Naive B cell (primary cell): ENCODE data around the gene NOB1. TPM values are rescaled to one million over a fixed set of nuclear protein-coding genes. Genes with fewer than 3 reads are reported as not detected.
"Not testable (repeated sequence)": the region's sequence is repeated elsewhere in the genome, so short reads cannot be mapped to it uniquely, and the experiment has no call there.

Experiments used
- ATAC-seq, 2 donors: fragments of 150-1000 bp; cut with Tn5 transposase; 2 replicates each; pipeline ENCODE4 v1.10.0; 2021; ENCODE audit warnings: low read depth in 2 of 2, mild to moderate bottlenecking in 2 of 2, moderate library complexity in 2 of 2
- DNase-seq: peaks from one replicate; pipeline ENCODE4 v3.0.0; 2022
- H3K27ac Mint-ChIP-seq, 6 donors: one replicate each; pipeline ENCODE4 v1.8.0; 2020 to 2022; ENCODE audit warnings: mild to moderate bottlenecking in 6 of 6, mixed read lengths in 6 of 6, moderate library complexity in 5 of 6, inconsistent platforms in 2 of 6
- H3K27me3 Mint-ChIP-seq, 3 donors: one replicate each; pipeline ENCODE4 v1.8.0; 2021 to 2022; ENCODE audit warnings: mixed read lengths in 3 of 3, mild to moderate bottlenecking in 1 of 3
- H3K36me3 Mint-ChIP-seq, 2 donors: one replicate each; pipeline ENCODE4 v1.8.0; 2020 to 2022; ENCODE audit warnings: mixed read lengths in 2 of 2, inconsistent platforms in 1 of 2, mild to moderate bottlenecking in 1 of 2
- H3K4me1 Mint-ChIP-seq, 3 donors: one replicate each; pipeline ENCODE4 v1.8.0; 2020 to 2022; ENCODE audit warnings: mixed read lengths in 3 of 3, inconsistent platforms in 1 of 3, mild to moderate bottlenecking in 1 of 3, moderate library complexity in 1 of 3
- H3K4me3 Mint-ChIP-seq, 8 donors: one replicate each; pipeline ENCODE4 v1.8.0; 2020 to 2022; ENCODE audit warnings: mild to moderate bottlenecking in 8 of 8, mixed read lengths in 8 of 8, moderate library complexity in 8 of 8, inconsistent platforms in 2 of 8
- H3K9me3 Mint-ChIP-seq, 7 donors: one replicate each; pipeline ENCODE4 v1.8.0; 2020 to 2022; ENCODE audit warnings: mixed read lengths in 7 of 7, mild to moderate bottlenecking in 5 of 7, inconsistent platforms in 2 of 7, moderate library complexity in 1 of 7
- polyA plus RNA-seq, 6 donors: library from polyadenylated mRNA; unstranded; fragments of 300-500 nt; fragmentation: Illumina TruSeq; gene quantifications; one replicate each; pipeline ENCODE4 v1.2.3, GENCODE V29; 2021; ENCODE audit warnings: low read depth in 6 of 6

NOB1 gene
- polyA plus RNA-seq, 6 donors from 2014 or later = 11.4 to 50.7 (median 45.0) TPM

DNA sequence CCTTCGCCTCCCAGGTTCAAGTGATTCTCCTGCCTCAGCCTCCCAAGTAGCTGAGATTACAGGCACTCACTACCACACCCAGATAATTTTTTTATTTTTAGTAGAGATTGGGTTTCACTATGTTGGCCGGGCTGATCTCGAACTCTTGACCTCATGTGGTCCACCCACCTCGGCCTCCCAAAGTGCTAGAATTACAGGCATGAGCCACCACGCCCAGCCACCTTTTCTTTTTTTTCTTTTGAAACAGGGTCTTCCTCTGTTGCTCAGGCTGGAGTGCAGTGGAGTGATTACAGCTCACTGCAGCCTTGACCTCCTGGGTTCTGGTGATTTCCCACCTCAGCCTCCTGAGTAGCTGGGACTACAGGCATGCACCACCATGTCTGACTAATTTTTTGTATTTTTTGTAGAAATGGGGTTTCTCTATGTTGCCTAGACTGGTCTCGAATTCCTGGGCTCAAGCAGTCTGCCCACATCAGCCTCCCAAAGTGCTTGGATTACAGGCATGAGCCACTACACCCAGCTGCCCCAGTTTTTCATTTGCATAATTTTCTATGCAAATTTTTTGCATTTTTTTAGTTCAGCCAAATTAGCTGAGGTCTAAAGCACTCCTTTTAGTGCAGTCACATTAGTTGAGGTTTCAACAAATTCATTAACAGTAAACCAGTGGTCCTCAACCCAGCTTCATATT lies 18.7 kb upstream of the NOB1 start:
- peak overlapping the region in 6 of 8 donors; percentile 25 to 39 (median 32) for H3K4me3 Mint-ChIP-seq
- peaks cover 11 to 22% of the 10 kb centered on the region in 2 donors for H3K36me3 Mint-ChIP-seq
- ATAC-seq (peak in 1 of 2 donors; percentile 60), DNase-seq (no peak)
- no peaks in the 10 kb centered on the region for H3K27me3 Mint-ChIP-seq
- peaks cover 41 to 57% (median 56%) of the 10 kb centered on the region in 3 donors for H3K4me1 Mint-ChIP-seq
- H3K9me3 Mint-ChIP-seq = peaks cover 10 to 21% (median 14%) of the 10 kb centered on the region in 7 donors
- peak overlapping the region in 4 of 6 donors; percentile 30 to 79 (median 62) for H3K27ac Mint-ChIP-seq

DNA sequence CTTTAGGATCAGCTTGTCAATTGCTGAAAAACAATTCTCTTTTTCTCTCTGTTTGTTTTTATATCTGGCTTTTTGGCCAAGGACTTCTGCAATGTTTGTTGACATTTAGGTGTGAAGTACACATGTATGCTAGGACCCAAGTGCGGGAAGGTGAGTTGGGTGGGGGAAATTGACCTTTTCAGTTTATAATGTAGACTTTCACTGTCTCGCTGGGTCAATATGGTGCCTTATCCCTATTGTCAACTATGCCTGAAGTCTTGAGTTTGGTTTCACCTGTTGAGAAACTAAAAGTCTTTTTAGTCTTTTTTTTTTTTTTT lies 16.9 kb upstream of the NOB1 start:
- peak overlapping the region in 3 of 6 donors; percentile 39 to 51 (median 47) for H3K27ac Mint-ChIP-seq
- no peak overlapping the region for H3K4me3 Mint-ChIP-seq
- ATAC-seq = no peak
- peaks cover 51 to 64% (median 59%) of the 10 kb centered on the region in 3 donors for H3K4me1 Mint-ChIP-seq
- H3K27me3 Mint-ChIP-seq = no peaks in the 10 kb centered on the region
- peaks cover 11 to 24% of the 10 kb centered on the region in 2 donors for H3K36me3 Mint-ChIP-seq
- DNase-seq = no peak
- H3K9me3 Mint-ChIP-seq = peaks cover 10 to 21% (median 14%) of the 10 kb centered on the region in 7 donors

DNA sequence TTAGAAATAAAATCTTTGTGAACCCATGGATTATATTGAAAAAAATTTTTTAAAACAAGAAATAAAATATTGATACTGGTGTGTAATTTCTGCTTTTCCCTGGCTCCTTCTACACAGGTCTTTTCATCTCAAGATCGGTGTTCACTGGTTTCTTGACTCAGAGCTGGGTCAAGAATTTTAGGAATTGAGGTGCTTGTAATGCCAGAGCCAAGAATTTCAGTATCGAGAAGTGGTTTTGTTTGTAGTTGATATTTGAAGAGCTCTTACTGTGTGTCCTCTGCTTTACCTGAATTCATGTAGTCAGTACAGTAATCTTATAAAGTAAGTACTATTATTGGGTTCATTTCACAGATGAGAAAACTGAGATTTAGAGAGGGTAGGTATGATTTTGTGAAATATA lies 14.7 kb upstream of the NOB1 start:
- Mint-ChIP-seq H3K36me3 (peaks cover 0 to 15% of the 10 kb centered on the region in 2 donors), H3K4me1 (peaks cover 58 to 69% (median 68%) of the 10 kb centered on the region in 3 donors)

DNA sequence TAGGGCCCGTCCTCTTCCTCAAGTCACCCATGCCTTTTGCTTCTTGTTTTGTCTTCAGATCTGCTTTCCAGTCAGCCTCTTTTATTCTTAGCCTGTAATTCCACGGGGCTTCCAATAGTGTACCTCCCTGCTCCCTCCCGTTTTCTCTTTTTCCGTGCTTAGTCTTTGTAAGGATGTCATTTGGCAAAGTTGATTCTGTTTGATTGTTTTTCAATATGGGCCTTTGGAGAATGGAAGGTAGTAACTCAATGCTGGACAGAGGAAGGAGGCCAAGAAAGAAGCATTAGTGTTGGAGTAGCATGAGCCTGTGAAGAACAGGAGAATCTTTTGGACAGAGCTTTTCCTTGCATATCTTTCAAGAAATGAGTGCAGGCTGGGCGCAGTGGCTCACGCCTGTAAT lies 13.9 kb upstream of the NOB1 start:
- Mint-ChIP-seq H3K36me3 (peaks cover 0 to 11% of the 10 kb centered on the region in 2 donors), H3K4me1 (peaks cover 53 to 65% (median 62%) of the 10 kb centered on the region in 3 donors), H3K4me3 (no peak overlapping the region), H3K9me3 (no peaks in the 10 kb centered on the region), H3K27ac (peak overlapping the region in 3 of 6 donors; percentile 12 to 63 (median 19)), H3K27me3 (no peaks in the 10 kb centered on the region)
- DNase-seq (no peak), ATAC-seq (no peak)

More for the DNA sequence above, 14.7 kb upstream of the NOB1 start:
- H3K27me3 Mint-ChIP-seq = no peaks in the 10 kb centered on the region
- DNase-seq (no peak), ATAC-seq (no peak)
- H3K9me3 Mint-ChIP-seq = peaks cover 0 to 2% (median 0%) of the 10 kb centered on the region in 7 donors
- H3K4me3 Mint-ChIP-seq = no peak overlapping the region
- no peak overlapping the region for H3K27ac Mint-ChIP-seq

DNA sequence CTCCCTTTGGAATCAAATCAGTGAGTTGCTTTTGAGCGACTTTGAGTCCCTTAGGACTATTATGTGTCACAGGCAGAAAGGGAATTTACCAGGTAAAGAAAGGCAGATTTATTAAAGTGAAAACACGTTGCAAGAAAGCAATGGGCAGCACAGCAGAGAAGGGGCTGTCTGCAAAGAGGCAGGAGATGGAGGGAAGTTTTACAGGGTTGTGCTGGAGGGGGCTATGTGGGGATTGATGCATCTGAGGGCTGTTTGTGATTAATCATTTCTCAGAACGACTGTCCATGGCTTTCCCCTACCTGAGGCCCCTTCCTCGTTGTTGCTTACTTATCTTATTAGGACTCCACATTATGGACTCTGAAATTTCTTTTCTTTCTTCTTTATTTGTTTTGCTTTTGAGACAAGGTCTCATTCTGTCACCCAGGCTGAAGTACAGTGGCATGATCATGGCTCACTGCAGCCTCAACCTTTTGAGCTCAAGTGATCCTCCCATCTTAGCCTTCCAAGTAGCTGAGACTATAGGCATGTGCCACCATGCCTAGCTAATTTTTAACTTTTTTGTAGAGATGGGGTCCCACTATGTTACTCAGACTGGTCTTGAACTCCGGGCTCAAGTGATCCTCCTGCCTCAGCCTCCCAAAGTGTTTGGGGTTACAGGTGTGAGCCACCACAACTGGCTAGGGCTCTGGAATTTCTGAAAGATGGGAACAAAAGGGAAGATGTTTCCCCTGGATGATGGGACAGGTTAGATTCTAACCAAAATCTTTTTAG lies 12.9 kb upstream of the NOB1 start:
- Mint-ChIP-seq H3K4me3 (peak overlapping the region in 1 of 8 donors; percentile 44), H3K36me3 (peaks cover 0 to 11% of the 10 kb centered on the region in 2 donors), H3K4me1 (peaks cover 52 to 65% (median 62%) of the 10 kb centered on the region in 3 donors), H3K27me3 (no peaks in the 10 kb centered on the region), H3K27ac (peak overlapping the region in 3 of 6 donors; percentile 11 to 54 (median 14)), H3K9me3 (no peaks in the 10 kb centered on the region)
- DNase-seq = no peak
- no peak for ATAC-seq

DNA sequence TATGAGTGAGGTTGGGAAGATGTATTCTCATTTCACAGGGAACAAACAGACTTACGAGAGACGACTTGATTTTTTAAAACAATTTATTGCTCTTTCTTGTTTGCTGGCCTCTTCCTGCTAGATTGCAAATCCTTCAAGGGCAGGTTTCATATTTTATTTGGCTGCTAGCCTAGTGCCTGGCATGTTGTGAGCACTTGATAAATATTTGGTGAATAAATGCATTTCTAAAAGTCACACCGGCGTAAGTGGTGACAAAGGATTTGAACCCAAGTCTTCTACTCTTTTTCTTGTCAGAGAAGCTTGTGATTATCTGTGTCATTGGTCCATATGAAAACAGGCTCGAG lies 8.8 kb upstream of the NOB1 start:
- Mint-ChIP-seq H3K4me3 (peak overlapping the region; percentile 84 to 96 (median 92)), H3K36me3 (peaks cover 0 to 11% of the 10 kb centered on the region in 2 donors), H3K27ac (peak overlapping the region; percentile 92 to 98 (median 96)), H3K4me1 (peaks cover 33 to 43% (median 34%) of the 10 kb centered on the region in 3 donors), H3K27me3 (no peaks in the 10 kb centered on the region), H3K9me3 (no peaks in the 10 kb centered on the region)
- no peak for DNase-seq
- ATAC-seq = no peak

DNA sequence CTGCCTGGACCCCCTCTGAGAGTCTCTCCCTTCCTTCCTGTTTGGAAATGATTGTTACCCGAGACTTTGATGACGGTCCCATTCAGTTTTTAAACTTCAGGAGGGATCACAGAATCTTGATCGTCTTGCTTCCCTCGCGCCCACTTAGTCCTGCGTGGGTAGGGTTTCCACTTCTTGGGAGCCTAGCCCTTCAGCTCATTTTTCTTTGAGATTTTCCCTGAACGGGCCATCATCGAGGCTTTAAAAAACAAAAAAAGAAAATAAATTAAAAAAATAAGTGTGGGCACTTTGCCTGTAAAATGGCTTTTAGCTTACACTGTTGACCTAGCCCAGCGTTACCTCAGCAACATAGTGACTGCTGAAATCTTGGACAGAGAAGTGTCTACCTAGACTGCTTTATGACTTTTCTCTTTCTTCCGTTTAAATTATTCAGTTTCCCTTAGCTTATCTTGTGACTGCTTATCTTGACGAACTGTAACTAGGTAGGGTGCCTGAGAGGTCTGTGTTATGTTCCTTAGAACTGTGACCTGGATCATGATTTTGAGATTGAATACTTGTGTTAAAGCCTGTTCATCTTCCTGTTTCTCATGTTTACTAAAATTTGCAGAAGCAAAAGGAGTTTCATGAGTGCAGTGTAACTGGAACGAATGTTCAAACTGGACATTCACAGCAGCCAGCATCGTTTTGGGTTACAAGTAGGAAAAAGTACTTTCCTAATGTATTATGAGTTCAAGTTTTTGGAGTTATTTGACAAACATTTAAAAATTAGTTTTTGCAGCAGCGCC lies 8.3 kb upstream of the NOB1 start:
- peak; percentile 43 for DNase-seq
- H3K4me3 Mint-ChIP-seq = peak overlapping the region; percentile 84 to 96 (median 92)
- ATAC-seq = peak; percentile 70 to 76

DNA sequence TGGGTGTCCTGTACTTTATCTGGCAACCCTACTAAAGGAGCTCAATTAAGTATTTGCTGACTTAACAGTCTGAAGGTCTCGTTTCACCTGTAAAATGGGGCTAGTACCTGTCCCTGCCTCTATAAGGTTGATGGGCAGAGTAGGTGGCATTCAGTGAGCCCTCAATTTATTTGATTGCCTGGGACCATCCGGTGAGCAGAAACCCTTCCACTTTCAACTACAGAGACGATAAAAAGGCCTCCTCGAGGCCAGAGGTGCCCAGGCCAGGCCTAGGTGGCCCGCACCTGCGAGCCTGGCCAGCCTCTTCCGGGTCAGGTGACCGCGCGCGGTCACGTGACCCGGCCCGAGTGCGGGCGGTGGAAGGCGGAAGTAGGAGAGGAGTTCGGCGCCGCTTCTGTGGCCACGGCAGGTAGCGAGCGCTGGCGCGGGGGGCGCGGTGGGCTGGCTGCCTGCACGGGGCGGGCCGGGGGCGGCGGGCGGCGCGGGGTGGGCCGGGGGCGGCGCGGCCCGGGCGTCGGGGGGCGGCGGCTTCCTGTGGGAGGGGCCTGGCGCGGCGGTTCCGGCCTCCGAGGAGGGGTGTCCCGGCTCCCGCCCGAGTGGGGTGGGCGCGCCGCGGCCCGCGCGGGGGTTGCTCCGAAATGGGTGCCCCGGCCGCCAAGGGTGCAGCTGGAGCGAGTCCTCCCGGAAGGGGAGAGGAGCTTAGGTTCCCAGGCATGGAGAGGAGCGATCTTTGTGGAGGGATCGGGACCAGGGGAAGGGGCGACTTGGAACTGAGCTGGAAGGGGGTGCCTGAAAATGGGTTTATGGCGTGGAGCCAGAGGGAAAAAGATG lies 7.5 kb upstream of the NOB1 start, which contains the start of gene WWP2:
TSS of gene WWP2 (plus strand) at position 350 of the 831 bp plus-strand sequence. CDS start 24,679 bp downstream, outside the sequence.
- Mint-ChIP-seq H3K27ac (peak within 1 kb of the TSS; percentile 94 to 100 (median 98)), H3K36me3 (peaks cover 0 to 11% of the 10 kb centered on the region in 2 donors), H3K9me3 (no peaks in the 10 kb centered on the region), H3K4me3 (peak within 1 kb of the TSS; percentile 84 to 96 (median 92)), H3K27me3 (peaks cover 0 to 9% (median under 1%) of the 10 kb centered on the region in 3 donors), H3K4me1 (peaks cover 25 to 36% (median 30%) of the 10 kb centered on the region in 3 donors)
- ATAC-seq (peak; percentile 70 to 78), DNase-seq (peak; percentile 78)

More for the DNA sequence above, 8.3 kb upstream of the NOB1 start:
- Mint-ChIP-seq H3K27me3 (peaks cover 0 to 2% (median 0%) of the 10 kb centered on the region in 3 donors), H3K36me3 (peaks cover 0 to 11% of the 10 kb centered on the region in 2 donors), H3K27ac (peak overlapping the region; percentile 92 to 98 (median 96)), H3K9me3 (no peaks in the 10 kb centered on the region), H3K4me1 (peaks cover 30 to 42% (median 32%) of the 10 kb centered on the region in 3 donors)

DNA sequence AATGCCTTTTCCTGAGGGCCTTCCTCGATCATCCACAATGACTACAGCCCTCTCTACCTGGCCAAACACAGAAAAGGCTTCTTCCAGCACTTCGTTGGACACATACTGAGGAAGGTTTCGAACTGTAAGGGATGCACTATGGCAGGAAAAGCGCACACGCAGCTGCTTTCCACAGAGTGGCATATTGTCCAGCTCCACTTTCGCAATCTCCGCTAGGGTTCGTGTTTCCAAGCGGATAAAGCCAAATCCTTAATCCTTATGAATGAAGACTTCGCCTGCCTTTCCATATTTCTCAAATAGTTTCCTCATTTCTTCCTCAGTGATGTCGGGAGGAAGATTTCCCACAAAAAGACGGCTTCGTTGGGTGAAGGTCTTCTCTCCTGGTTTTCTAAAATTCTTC lies 2.6 kb upstream of the NOB1 start:
- H3K9me3 Mint-ChIP-seq, DNase-seq, H3K27ac Mint-ChIP-seq, ATAC-seq, H3K36me3 Mint-ChIP-seq: not testable (repeated sequence)
- peaks cover 0 to 21% (median 8%) of the 10 kb centered on the region in 3 donors for H3K27me3 Mint-ChIP-seq
- peak overlapping the region in 1 of 8 donors; percentile 41 for H3K4me3 Mint-ChIP-seq
- H3K4me1 Mint-ChIP-seq = peaks cover 16 to 37% (median 27%) of the 10 kb centered on the region in 3 donors

DNA sequence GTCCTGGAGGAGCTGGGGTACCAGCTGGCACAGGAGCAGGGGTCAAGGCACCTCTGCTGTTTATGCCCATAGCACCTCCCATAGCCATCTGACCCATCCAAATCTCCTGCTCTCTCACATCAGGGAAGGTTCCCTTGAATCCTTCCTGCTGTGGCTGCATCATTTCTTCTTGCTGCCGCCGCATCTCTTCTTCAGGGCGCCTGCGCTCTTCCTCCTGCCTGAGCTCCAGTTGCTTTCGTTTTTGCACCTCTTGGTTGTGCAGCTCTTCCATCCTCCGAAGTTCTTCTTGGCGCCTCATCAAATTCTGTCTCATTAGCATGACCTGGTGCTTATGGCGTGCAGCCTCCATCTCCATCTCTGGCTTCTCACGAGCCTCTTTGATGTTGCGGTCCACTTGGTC lies 2.0 kb upstream of the NOB1 start:
- H3K36me3 Mint-ChIP-seq = peaks cover 6 to 7% of the 10 kb centered on the region in 2 donors
- ATAC-seq (no peak), DNase-seq (no peak)
- no peaks in the 10 kb centered on the region for H3K9me3 Mint-ChIP-seq
- H3K4me1 Mint-ChIP-seq = peaks cover 16 to 41% (median 21%) of the 10 kb centered on the region in 3 donors
- peak overlapping the region in 2 of 8 donors; percentile 6 to 39 for H3K4me3 Mint-ChIP-seq
- H3K27ac Mint-ChIP-seq = peak overlapping the region in 1 of 6 donors; percentile 32
- H3K27me3 Mint-ChIP-seq = peaks cover 0 to 21% (median 8%) of the 10 kb centered on the region in 3 donors

DNA sequence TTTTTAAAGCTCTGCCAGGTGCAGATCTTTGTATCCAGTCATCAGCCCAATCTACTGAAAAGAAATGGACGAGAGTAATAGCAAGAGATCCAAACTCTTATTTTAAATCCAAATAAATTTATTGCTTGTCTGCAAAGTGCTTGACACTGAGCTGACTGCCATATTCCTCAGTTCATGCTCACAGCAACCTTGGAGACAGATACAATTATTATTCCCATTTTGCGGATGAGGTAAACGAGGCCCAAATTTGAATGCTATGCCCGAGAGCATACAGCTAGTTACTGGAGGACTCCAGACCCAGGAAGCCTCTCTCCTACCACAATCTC lies 620 bp downstream of the NOB1 start:
- DNase-seq (no peak), ATAC-seq (no peak)
- peaks cover 9 to 12% of the 10 kb centered on the region in 2 donors for H3K36me3 Mint-ChIP-seq
- peak overlapping the region; percentile 98 to 100 (median 100) for H3K4me3 Mint-ChIP-seq
- H3K4me1 Mint-ChIP-seq = peaks cover 16 to 35% (median 21%) of the 10 kb centered on the region in 3 donors
- peaks cover 0 to 21% (median 8%) of the 10 kb centered on the region in 3 donors for H3K27me3 Mint-ChIP-seq
- H3K9me3 Mint-ChIP-seq = no peaks in the 10 kb centered on the region
- peak overlapping the region; percentile 98 to 99 (median 99) for H3K27ac Mint-ChIP-seq

DNA sequence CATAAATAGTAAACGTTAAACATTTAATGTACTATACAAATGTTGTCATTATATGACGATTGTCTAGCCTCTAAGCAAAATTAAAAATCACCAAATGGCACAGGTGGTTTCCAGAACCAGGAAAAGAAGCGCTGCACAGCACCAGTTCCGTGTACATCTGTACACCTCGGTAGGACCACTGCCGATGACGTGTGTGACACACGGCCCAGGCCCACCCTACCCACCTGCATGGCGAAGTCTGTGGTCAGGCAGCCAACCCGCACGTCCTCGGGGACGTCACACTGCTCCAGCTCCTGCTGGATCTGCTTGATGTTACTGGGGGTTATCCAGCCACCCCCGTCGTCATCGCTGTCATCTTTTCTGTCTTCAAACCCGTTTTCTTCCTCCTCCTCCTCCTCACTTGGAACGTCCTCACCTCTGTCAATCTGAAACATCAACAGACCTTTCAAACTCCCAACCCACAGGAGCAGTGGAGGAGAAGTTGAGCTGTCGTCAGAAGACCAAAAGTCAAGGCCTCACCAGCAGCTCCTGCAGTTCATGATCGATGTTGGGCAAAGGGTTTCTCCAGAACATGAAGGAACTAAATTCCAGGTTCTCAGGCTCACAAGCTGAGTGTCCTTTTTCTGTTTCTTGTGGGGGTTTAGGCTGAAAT lies 5.9 kb downstream of the NOB1 start:
- no peaks in the 10 kb centered on the region for H3K27me3 Mint-ChIP-seq
- peaks cover 15 to 25% of the 10 kb centered on the region in 2 donors for H3K36me3 Mint-ChIP-seq
- H3K4me1 Mint-ChIP-seq = peaks cover 8 to 24% (median 19%) of the 10 kb centered on the region in 3 donors
- ATAC-seq (no peak), DNase-seq (no peak)
- H3K27ac Mint-ChIP-seq = no peak overlapping the region
- no peak overlapping the region for H3K4me3 Mint-ChIP-seq
- no peaks in the 10 kb centered on the region for H3K9me3 Mint-ChIP-seq
